ENCODE measurements around the gene TMEM174.
"Not testable (repeated sequence)": the region's sequence is repeated elsewhere in the genome, so short reads cannot be mapped to it uniquely, and the experiment has no call there.

TMEM174 gene

DNA sequence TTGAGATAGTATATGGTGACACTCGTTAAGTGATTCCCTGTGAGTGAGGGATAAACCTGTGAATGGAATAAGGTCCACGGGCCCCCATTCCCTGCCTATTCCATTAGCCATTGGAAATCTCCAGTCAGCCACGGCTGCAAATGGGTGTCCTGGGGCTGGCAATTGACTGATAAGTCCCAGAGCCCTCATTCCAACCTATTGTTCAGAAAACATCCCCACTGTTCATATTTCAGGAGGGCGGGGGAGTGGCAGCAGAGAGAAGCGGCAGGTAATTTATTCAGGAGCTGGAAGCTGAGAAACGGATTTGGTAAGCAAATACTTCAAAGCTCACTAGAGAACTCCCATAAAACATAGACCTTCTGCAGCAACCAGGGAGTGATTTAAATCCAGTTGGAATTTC is 42.0 kb downstream of the TMEM174 start:
- TF ChIP-seq POLR2A (IDR thresholded peaks at IDR 0.05; ENCODE audit: low read length), result no peak
- TF ChIP-seq GATA1 (IDR thresholded peaks at IDR 0.05; ENCODE audit: low read depth, low read length), result no peak
- DNase-seq, result no peak

- DNase-seq, result no peak
- no peak for TF ChIP-seq GATA1 (IDR thresholded peaks at IDR 0.05; ENCODE audit: low read depth, low read length)
- TF ChIP-seq POLR2A (IDR thresholded peaks at IDR 0.05; ENCODE audit: low read length), result no peak
These were observed 42.5 kb downstream of the TMEM174 start for GRCh38 chr5:73215531-73215890.

DNA sequence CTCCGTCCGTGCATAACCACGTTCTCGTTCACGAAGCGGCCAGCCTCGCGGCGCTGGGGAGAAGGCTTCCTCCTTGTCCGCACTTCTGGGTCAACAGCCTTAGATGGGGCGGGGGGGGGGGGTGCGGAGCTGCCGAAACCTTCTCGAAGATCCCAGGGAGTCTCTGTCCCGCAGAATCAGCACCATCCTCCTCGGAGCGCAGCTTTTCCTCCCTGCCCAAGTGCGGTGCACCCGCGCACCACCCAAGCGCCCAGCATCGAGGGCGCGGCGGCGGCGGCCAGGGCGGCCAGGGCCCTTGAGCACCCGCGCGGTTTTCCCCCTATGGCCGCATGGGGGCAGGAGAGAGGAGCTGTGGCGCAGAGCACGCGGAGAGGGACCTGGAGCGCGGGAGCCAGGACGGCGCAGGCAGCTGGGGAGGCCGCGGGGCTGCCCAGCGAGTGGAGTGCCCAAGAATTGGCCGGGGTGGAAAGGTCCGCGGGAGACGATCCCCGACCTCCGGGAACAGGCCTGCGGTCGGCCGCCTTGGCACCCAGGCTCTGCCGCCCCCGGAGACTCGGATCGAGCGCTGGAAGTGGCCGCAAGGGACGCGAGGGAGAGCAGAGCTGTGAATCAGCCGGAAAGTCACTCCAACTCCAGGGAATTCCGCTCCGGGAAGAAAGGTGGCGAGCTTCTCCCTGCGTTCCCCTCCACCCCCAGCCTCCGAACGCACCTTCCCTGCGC is 43.1 kb downstream of the TMEM174 start:
- peak; percentile 77 to 85 for DNase-seq
- TF ChIP-seq GATA1 (IDR thresholded peaks at IDR 0.05; ENCODE audit: low read depth, low read length) (no peak), POLR2A (IDR thresholded peaks at IDR 0.05; ENCODE audit: low read length) (no peak)

DNA sequence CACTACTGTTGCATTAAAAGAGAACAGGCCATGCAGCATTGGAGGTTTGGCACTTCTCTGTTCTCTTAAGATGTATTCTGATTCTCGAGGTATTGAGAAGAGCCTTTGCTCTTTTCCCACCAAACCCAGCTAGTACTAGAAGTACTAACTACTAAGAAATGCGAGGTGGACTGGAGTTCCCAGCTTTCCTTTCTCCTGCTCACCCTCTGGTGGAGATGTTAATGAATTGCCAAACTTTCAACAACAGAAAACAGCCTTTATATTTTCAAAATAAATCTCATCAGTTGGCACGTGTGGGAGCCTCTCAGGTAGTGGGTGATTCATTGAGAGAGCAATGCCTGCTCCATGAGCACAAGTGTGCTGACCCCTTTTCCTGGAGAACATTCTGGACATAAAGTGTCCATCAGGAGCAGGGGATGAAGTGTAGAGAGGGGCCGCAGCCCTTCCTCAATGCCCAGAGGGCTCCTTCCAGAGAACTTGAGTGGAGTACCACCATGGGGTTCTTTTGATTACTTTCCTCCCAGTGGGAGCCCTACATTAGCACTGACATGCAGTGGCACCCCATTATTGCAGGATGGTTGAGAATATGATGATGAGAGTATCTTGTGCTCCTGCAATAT is 45.7 kb downstream of the TMEM174 start:
- TF ChIP-seq POLR2A (IDR thresholded peaks at IDR 0.05; ENCODE audit: low read length), result no peak
- no peak for TF ChIP-seq GATA1 (IDR thresholded peaks at IDR 0.05; ENCODE audit: low read depth, low read length)
- DNase-seq, result no peak

DNA sequence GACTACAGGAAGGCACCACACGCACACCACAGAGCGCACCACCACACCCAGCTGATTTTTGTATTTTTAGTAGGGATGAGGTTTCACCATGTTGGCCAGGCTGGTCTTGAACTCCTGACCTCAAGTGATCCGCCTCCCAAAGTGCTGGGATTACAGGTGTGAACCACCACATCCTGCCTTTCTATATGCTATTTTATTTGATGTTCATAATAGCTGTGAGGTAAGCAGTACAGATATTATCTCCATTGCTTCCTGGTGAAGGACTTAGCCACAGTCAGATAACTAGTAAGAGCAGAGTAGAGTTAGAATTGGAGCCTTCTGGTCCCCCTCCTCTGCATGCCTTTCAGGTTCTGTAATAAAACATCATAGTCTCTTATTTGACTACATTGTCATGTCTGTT is 46.3 kb downstream of the TMEM174 start:
- not testable (repeated sequence) for DNase-seq

DNA sequence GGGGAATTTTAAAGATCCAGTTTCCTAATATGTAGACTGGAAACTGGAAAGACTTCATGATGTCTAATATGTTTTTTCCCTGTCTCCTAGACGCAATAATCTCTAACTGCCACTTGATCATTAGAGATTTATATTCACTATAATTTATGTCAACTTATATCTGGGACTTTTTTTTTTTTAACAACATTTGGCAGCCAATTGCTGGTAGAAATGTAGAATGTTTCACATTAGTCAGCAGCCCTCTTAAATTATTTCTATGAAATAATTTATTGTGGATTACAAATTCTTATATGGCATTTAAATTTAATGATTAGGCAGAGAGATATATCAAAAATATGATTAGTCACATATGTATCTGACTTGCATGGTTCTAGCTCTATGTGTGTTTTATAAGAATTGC is 48.2 kb downstream of the TMEM174 start:
- no peak for DNase-seq

DNA sequence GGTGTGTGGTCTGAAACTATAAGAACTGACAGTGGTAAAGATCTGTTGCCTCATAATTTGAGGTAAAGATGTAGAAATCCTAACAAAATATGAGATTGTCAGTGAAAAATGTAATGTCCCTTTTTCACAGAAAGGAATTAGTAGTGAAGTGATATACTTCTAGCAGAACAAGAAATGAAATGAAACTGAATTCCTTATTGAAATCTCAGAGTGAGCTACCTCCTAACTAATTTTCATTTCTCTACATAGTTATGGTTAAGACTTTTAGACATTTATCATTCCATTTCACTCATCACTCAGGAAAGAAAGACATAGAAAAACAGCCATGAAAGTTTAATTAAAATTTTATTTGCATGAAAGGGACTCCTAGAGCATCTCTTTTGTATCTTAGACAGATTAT is 48.7 kb downstream of the TMEM174 start:
- no peak for DNase-seq
- TF ChIP-seq POLR2A (IDR thresholded peaks at IDR 0.05; ENCODE audit: low read length) (no peak), GATA1 (IDR thresholded peaks at IDR 0.05; ENCODE audit: low read depth, low read length) (no peak)

More for the DNA sequence above, 48.2 kb downstream of the TMEM174 start:
- TF ChIP-seq POLR2A (IDR thresholded peaks at IDR 0.05; ENCODE audit: low read length) (no peak), GATA1 (IDR thresholded peaks at IDR 0.05; ENCODE audit: low read depth, low read length) (no peak)

DNA sequence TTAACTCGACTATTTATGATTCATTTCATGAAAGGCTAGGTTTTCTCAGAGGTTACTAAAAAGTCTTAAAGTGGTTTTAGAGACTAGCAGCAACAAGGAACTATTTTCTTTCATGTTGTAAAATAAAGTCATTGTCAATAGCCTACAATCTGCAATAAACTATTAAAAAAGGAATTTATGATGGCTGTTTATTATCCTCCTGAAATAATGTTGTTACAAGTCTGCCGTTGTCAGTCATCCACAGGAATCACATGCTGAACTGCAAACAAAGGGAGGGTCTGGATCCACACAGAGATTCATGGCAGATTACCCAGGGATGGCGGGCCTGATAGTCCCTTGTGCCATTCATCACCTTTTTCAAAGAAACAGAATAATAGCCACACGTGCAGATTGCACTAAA is 49.2 kb downstream of the TMEM174 start:
- no peak for DNase-seq
- TF ChIP-seq GATA1 (IDR thresholded peaks at IDR 0.05; ENCODE audit: low read depth, low read length), result no peak
- no peak for TF ChIP-seq POLR2A (IDR thresholded peaks at IDR 0.05; ENCODE audit: low read length)

All from erythroblast (primary cell).